C4-2B (cell line): ENCODE results near the gene CBX5.

ENCODE experiments used
- H3K27ac ChIP-seq: fragments of 450-650 bp; 2 replicates; pipeline ENCODE4 v1.5.1; 2017
- ZFX ChIP-seq: fragments of 450-650 bp; IDR thresholded peaks from 2 replicates; pipeline ENCODE4 v1.6.1; 2017
- TF ChIP-seq, protein P1 (sequence below): fragments of 450-650 bp; conservative IDR thresholded peaks from 2 replicates; pipeline ENCODE4 v1.5.1; 2017; ENCODE audit warnings: mild to moderate bottlenecking

The CBX5 gene

DNA sequence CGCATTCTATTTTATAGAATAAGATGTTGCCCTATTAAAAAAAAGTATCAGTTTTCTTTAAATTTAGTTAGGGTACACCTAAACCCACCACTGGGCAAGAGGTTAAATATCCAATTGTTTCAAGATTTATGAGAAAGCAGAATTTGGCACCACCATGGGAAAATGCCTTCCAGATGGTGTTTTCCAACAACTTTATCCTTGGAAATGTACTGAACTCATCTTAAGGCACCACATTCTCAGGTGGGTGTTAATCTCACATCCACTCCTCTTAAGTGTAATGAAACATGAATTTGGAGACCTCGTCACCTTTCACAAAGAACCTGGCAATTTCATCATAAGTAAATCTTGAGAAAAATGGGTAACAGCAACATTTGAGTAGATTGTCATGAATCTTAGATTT lies 13.1 kb downstream of the CBX5 start:
- no peak for TF ChIP-seq ZFX
- TF ChIP-seq, protein P1, sequence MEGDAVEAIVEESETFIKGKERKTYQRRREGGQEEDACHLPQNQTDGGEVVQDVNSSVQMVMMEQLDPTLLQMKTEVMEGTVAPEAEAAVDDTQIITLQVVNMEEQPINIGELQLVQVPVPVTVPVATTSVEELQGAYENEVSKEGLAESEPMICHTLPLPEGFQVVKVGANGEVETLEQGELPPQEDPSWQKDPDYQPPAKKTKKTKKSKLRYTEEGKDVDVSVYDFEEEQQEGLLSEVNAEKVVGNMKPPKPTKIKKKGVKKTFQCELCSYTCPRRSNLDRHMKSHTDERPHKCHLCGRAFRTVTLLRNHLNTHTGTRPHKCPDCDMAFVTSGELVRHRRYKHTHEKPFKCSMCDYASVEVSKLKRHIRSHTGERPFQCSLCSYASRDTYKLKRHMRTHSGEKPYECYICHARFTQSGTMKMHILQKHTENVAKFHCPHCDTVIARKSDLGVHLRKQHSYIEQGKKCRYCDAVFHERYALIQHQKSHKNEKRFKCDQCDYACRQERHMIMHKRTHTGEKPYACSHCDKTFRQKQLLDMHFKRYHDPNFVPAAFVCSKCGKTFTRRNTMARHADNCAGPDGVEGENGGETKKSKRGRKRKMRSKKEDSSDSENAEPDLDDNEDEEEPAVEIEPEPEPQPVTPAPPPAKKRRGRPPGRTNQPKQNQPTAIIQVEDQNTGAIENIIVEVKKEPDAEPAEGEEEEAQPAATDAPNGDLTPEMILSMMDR, result no peak
- no peak overlapping the region for H3K27ac ChIP-seq

DNA sequence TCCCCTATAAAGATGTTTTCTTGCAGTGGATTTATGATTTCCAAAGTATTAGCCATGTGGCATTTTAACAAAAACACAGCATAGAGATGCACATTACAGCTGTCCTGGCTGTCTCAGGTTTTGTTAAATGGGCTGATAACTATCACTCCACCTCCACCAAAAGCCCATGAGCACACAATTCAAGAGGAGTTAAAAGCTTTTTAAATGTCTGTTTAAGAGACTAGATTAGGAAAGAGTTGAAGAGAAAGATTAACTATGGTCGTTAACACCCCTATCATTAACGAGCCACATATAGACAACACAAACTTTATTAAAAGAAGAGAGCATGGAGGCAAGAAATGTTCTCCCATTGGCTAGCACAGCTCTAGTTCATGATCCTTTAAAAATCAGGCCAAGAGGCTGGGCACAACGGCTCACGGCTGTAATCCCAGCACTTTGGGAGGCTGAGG lies 14.5 kb downstream of the CBX5 start:
- TF ChIP-seq ZFX, result no peak
- TF ChIP-seq, protein P1, result no peak
- no peak overlapping the region for H3K27ac ChIP-seq

DNA sequence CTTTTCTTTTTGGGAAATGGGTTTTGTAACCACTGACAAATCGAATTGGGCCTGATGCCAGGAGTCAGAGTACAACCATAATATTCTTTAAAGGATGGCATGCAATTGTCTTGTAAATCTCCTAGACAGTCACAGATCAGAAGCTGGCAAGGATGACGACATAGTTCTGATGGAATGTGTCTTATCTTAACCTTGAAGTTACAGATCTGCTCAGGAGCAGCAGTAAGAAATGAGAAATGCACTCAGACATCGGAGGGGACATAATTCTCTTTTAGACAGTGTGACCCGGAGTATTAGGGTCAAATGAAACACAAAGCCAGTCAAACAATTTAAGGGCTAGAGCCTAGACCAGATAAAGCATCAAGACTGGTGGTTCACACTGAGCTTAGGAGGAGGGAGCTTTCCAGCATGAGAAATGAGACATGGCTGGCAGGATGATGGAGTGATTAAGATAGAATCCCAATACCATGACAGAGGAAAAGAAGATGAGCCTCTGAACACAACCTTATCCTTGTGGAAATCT lies 17.5 kb downstream of the CBX5 start:
- TF ChIP-seq, protein P1, result no peak
- no peak for TF ChIP-seq ZFX
- no peak overlapping the region for H3K27ac ChIP-seq

DNA sequence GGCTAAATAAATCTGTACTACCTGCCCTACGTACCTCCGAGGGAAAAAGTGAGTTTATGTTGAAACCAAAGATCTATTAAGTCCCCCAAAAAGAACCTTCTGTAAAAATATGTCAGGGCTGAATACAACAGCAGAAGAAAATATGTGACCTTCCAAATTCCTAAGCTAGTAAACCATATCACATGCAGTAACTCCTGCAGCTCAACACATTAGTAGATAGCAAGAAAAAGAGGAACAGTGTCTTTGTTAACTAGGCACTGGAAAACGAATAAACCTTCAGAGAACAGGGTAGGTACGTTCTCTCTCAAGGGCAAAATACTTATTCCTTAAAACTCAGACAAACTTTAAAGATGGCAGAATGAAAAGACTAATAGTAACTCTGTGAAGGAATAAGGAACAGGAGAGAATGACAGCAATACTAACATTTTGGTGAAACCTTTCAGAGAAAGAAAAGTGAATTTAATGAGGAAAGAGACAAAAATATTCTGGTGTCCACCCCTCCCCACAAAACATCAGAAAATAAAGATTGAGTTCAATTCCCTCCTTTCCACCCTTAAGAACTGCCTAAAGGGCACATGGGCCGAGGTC lies 18.0 kb downstream of the CBX5 start:
- H3K27ac ChIP-seq, result no peak overlapping the region
- TF ChIP-seq, protein P1, result no peak
- TF ChIP-seq ZFX, result no peak

DNA sequence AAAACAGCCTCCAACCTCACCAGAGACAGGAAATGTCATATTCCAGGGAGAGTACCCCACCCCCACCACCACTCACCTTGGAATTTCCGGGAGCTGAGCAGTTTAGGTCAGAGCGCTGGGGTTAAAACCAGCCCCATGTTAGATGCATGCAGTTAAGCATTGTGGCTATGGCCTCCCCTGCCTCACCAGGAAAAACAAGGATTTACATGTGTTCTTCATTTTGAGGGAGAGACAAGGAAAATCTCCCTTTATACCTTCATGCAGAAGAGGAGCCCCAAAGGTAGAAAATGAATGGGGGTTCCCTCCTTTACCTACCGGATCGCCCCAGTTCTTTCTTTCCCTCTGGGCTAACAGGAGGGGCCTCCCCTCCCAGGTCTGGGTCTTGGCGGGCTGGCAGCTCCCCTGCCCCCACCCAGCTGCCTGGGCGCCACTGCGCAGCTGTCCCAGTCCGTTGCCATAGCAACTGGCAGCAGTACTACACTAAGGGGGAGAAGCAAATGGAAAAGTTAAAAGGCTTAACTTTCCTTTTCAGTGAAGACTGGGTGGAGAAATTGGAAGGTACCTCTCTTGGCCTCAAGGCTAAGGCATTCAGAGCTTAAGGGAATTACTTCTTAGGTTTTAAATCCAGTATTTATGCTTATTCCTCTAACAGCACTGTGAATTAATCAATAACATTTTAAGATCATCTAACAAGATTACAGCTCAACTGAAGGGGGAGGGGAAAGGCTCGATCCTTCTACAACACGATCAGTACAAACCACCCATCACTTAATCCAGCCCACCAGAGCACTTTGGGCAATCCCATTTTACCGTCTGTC lies 20.5 kb downstream of the CBX5 start:
- no peak overlapping the region for H3K27ac ChIP-seq
- TF ChIP-seq, protein P1, result no peak
- TF ChIP-seq ZFX, result no peak

DNA sequence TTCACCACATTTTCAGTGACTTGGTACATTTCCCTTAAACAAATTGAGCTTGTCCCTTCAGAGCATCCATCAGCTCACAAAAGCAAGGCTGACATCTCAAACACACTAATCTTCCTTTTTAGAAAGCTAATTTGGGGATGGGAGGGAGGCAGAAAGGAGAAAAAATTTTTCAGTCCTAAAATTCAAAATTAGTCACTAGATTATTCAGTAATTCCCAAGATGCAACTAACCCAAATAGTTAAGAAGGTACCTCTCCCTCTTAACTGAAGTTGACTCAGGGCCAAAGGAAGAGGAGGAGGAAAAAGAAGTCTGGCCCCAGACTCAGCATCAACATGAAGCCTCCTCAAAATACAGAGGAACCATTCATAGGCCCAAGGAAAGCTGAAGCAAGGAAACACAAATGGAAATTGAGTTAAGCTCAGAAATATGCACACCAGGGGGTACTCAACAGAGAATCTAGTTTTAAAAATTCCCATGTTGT lies 21.7 kb downstream of the CBX5 start:
- TF ChIP-seq ZFX, result no peak
- TF ChIP-seq, protein P1, result no peak
- H3K27ac ChIP-seq, result no peak overlapping the region

DNA sequence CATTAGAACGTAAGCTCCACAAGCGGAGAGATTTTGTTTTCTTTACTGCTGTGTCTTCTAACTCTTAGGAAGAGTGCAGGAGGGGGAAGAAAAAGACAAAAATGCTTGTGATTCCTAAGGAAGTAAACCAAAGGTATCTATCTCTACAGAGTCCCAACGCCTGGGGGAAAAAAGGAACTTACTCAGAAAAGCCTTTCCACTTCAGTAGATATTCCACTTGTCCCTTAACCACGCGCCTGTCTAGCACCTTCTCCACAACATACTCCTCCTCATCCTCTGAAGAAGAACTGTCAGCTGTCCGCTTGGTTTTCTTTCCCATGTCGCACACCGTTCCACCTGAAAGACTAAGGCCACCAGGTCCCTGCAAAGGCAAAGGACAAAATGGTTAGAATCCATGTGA lies 22.6 kb downstream of the CBX5 start:
- no peak overlapping the region for H3K27ac ChIP-seq
- TF ChIP-seq, protein P1, result no peak
- no peak for TF ChIP-seq ZFX
